ENCODE data around the gene TEX261. TPM values are rescaled to one million over a fixed set of nuclear protein-coding genes. Genes with fewer than 3 reads are reported as not detected.

Gene TEX261
- total and polyA plus RNA-seq, 2 donors (not counting 3 experiments of a cell fraction or from before 2014, with no cell fraction given): 71.2 to 98.1 TPM

DNA sequence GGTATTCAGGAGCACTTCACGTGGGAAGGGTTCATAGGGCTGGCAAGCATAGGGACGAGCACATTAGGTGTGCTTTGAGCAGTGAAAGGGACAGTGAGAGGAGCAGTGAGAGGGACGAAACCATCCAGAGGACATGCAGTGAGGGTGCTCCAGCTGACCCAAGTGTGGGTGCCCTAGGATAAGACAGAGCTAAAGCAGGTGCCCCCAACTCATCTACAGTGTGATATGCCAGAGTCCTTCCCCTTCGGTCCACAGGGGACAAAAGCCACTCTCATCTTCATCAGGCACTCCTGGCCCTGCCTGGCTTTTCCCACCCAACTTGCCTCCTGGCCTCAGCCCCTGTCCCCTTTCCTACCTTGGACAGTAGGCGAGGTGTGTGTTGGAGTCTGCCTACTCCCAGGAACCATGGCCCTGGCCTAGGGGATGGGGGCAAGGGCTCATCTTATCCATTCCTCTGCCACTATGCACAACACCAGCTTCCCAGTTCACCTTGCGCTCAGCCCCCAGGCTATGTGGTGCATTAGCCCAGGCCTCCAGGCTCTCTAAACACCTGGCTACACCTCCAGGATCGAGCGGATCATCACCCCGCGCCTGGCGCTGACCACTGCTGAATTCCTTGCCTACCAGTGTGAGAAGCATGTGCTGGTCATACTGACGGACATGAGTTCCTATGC lies 32.3 kb downstream of the TEX261 start:
- peaks cover 4% of the 10 kb centered on the region for H3K4me1 ChIP-seq (ENCODE audit: control insufficient read depth, extremely low read depth, insufficient read depth, low read length)
- H3K9me3 ChIP-seq (replicated peaks; ENCODE audit: control insufficient read depth, insufficient read depth, low read length): no peaks in the 10 kb centered on the region
- H3K4me2 ChIP-seq (ENCODE audit: insufficient read depth, low read length): no peak overlapping the region
- no peaks in the 10 kb centered on the region for H4K20me1 ChIP-seq (replicated peaks; ENCODE audit: control insufficient read depth, extremely low read depth, insufficient read depth, low read length)
- no peak overlapping the region for H3K27ac ChIP-seq (ENCODE audit: insufficient read depth, low read depth, low read length)
- intact Hi-C loops (cut with micrococcal nuclease) (no loop called here), dilution Hi-C loops (cut with MboI; ENCODE audit: extremely low pct_ligation_motif_present, low sequenced_read_pairs) (no loop called here)
- H3K36me3 ChIP-seq (ENCODE audit: control insufficient read depth in 2 of 2, extremely low read depth in 1 of 2, insufficient read depth in 2 of 2, low read length in 2 of 2): no peaks in the 10 kb centered on the region
- TF ChIP-seq, protein P1, sequence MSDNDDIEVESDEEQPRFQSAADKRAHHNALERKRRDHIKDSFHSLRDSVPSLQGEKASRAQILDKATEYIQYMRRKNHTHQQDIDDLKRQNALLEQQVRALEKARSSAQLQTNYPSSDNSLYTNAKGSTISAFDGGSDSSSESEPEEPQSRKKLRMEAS (IDR thresholded peaks at IDR 0.05; ENCODE audit: insufficient read depth, insufficient read length): no peak
- no peak for TF ChIP-seq POLR2A (IDR thresholded peaks at IDR 0.05; ENCODE audit: low read depth, low read length)
- TF ChIP-seq, protein P2, sequence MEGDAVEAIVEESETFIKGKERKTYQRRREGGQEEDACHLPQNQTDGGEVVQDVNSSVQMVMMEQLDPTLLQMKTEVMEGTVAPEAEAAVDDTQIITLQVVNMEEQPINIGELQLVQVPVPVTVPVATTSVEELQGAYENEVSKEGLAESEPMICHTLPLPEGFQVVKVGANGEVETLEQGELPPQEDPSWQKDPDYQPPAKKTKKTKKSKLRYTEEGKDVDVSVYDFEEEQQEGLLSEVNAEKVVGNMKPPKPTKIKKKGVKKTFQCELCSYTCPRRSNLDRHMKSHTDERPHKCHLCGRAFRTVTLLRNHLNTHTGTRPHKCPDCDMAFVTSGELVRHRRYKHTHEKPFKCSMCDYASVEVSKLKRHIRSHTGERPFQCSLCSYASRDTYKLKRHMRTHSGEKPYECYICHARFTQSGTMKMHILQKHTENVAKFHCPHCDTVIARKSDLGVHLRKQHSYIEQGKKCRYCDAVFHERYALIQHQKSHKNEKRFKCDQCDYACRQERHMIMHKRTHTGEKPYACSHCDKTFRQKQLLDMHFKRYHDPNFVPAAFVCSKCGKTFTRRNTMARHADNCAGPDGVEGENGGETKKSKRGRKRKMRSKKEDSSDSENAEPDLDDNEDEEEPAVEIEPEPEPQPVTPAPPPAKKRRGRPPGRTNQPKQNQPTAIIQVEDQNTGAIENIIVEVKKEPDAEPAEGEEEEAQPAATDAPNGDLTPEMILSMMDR (IDR thresholded peaks at IDR 0.05; ENCODE audit: extremely low read depth in 1 of 2, insufficient read depth in 1 of 2, low read depth in 1 of 2, low read length in 2 of 2): no peak
- H3K4me3 ChIP-seq (replicated peaks in 1 of 3; ENCODE audit: insufficient read depth in 1 of 3, low read depth in 1 of 3, low read length in 3 of 3): no peak overlapping the region
- no peak overlapping the region for H3K9ac ChIP-seq (replicated peaks; ENCODE audit: extremely low read depth, insufficient read depth, low read length)
- H2AFZ ChIP-seq (ENCODE audit: low read depth, low read length): no peak overlapping the region
- ChIA-PET CTCF (interaction anchor here (1.1 to 10.3 kb wide), 2 partner anchors 14 to 37 kb away, joined by 3 to 84 read pairs; no protein-coding TSS in a partner anchor), POLR2A (no interaction called here)
- H3K27me3 ChIP-seq (ENCODE audit: control insufficient read depth in 2 of 2, insufficient read depth in 2 of 2, low read length in 2 of 2): peaks cover 17 to 24% of the 10 kb centered on the region in 2 experiments
- H3K9me1 ChIP-seq (replicated peaks; ENCODE audit: control insufficient read depth, extremely low read depth, insufficient read depth, low read length): no peaks in the 10 kb centered on the region
- H3K79me2 ChIP-seq (ENCODE audit: control insufficient read depth, insufficient read depth, low read length): no peaks in the 10 kb centered on the region
- FAIRE-seq (no peak), DNase-seq (ENCODE audit: low read depth, low spot score) (no peak)
- no TSS peak for BruUV-seq (replicated peaks)

DNA sequence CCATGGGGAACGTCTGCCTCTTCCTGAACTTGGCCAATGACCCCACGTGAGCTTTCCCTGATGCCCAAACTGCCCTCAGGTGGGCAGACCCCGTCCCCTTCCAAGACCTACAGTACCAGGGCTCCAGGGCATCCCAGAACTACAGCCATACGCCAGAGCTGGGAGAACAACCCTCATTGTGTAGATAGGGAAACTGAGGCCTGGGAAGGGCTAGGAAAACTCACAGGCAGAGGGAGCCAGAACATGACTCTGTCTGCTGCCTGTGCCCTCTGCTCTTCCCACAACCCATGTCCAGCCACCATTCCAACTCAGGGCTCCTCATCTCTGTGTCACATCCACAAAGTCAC lies 33.1 kb downstream of the TEX261 start:
- BruUV-seq (replicated peaks): no TSS peak
- FAIRE-seq: no peak

More for the DNA sequence above, 33.1 kb downstream of the TEX261 start:
- no peak overlapping the region for H3K9ac ChIP-seq (replicated peaks; ENCODE audit: extremely low read depth, insufficient read depth, low read length)
- H3K9me3 ChIP-seq (replicated peaks; ENCODE audit: control insufficient read depth, insufficient read depth, low read length): no peaks in the 10 kb centered on the region
- intact Hi-C loops (cut with micrococcal nuclease): no loop called here
- dilution Hi-C loops (cut with MboI; ENCODE audit: extremely low pct_ligation_motif_present, low sequenced_read_pairs): no loop called here
- no peak overlapping the region for H3K27ac ChIP-seq (ENCODE audit: insufficient read depth, low read depth, low read length)
- ChIA-PET CTCF (interaction anchor here (0.6 to 10.3 kb wide), 4 partner anchors 12 to 37 kb away, joined by 3 to 84 read pairs (median 4); no protein-coding TSS in a partner anchor), POLR2A (interaction anchor here (1.0 kb wide), 1 partner anchor 14 kb away, joined by 3 read pairs; no protein-coding TSS in a partner anchor)
- H3K36me3 ChIP-seq (ENCODE audit: control insufficient read depth in 2 of 2, extremely low read depth in 1 of 2, insufficient read depth in 2 of 2, low read length in 2 of 2): no peaks in the 10 kb centered on the region
- H3K27me3 ChIP-seq (ENCODE audit: control insufficient read depth in 2 of 2, insufficient read depth in 2 of 2, low read length in 2 of 2): peaks cover 11 to 18% of the 10 kb centered on the region in 2 experiments
- H3K4me1 ChIP-seq (ENCODE audit: control insufficient read depth, extremely low read depth, insufficient read depth, low read length): peaks cover 5% of the 10 kb centered on the region
- H3K9me1 ChIP-seq (replicated peaks; ENCODE audit: control insufficient read depth, extremely low read depth, insufficient read depth, low read length): no peaks in the 10 kb centered on the region
- no peak overlapping the region for H3K4me2 ChIP-seq (ENCODE audit: insufficient read depth, low read length)
- DNase-seq (ENCODE audit: low read depth, low spot score): no peak
- H3K79me2 ChIP-seq (ENCODE audit: control insufficient read depth, insufficient read depth, low read length): no peaks in the 10 kb centered on the region
- H2AFZ ChIP-seq (ENCODE audit: low read depth, low read length): no peak overlapping the region
- TF ChIP-seq EZH2 (IDR thresholded peaks at IDR 0.05; ENCODE audit: borderline replicate concordance, low read depth, low read length, severe bottlenecking): no peak
- TF ChIP-seq, protein P2 (IDR thresholded peaks at IDR 0.05; ENCODE audit: extremely low read depth in 1 of 2, insufficient read depth in 1 of 2, low read depth in 1 of 2, low read length in 2 of 2): no peak
- no peak for TF ChIP-seq FOS (IDR thresholded peaks at IDR 0.05; ENCODE audit: borderline replicate concordance, insufficient read depth, low read length)
- TF ChIP-seq GATA2 (IDR thresholded peaks at IDR 0.05; ENCODE audit: insufficient read depth, insufficient read length, low read depth, low read length): no peak
- TF ChIP-seq POLR2AphosphoS5 (IDR thresholded peaks at IDR 0.05; ENCODE audit: insufficient read depth, low read depth, low read length): no peak
- no peak for TF ChIP-seq JUN (IDR thresholded peaks at IDR 0.05; ENCODE audit: borderline replicate concordance, insufficient read depth, insufficient read length, low read depth)
- TF ChIP-seq, protein P1 (IDR thresholded peaks at IDR 0.05; ENCODE audit: insufficient read depth, insufficient read length): no peak
- no peak for TF ChIP-seq POLR2A (IDR thresholded peaks at IDR 0.05; ENCODE audit: low read depth, low read length)
- TF ChIP-seq MYC (IDR thresholded peaks at IDR 0.05; ENCODE audit: low read depth, low read length): no peak
- no peaks in the 10 kb centered on the region for H4K20me1 ChIP-seq (replicated peaks; ENCODE audit: control insufficient read depth, extremely low read depth, insufficient read depth, low read length)
- no peak overlapping the region for H3K4me3 ChIP-seq (replicated peaks in 1 of 3; ENCODE audit: insufficient read depth in 1 of 3, low read depth in 1 of 3, low read length in 3 of 3)

Measured in endothelial cell of umbilical vein (primary cell).